NB4 (cell line): ENCODE measurements around the gene CBFA2T2.
"Not testable (repeated sequence)": the region's sequence is repeated elsewhere in the genome, so short reads cannot be mapped to it uniquely, and the experiment has no call there.

Experiments
- MYC ChIP-seq: IDR thresholded peaks from 2 replicates; pipeline ENCODE4 v1.6.1; 2011; ENCODE audit warnings: low read depth, low read length
- POLR2A ChIP-seq: IDR thresholded peaks from 2 replicates; pipeline ENCODE4 v1.6.1; 2011; ENCODE audit warnings: mild to moderate bottlenecking; ENCODE audit not compliant: insufficient read length; ENCODE audit errors: extremely low read depth
- TF ChIP-seq, protein P1 (sequence below): IDR thresholded peaks from one replicate; pipeline ENCODE4 v1.5.1; 2012; ENCODE audit warnings: low read depth, low read length
- TF ChIP-seq, protein P2 (sequence below): IDR thresholded peaks from 2 replicates; pipeline ENCODE4 v1.6.1; 2011; ENCODE audit warnings: low read depth, low read length

- not testable (repeated sequence) for TF ChIP-seq POLR2A, MYC
- TF ChIP-seq, protein P1, sequence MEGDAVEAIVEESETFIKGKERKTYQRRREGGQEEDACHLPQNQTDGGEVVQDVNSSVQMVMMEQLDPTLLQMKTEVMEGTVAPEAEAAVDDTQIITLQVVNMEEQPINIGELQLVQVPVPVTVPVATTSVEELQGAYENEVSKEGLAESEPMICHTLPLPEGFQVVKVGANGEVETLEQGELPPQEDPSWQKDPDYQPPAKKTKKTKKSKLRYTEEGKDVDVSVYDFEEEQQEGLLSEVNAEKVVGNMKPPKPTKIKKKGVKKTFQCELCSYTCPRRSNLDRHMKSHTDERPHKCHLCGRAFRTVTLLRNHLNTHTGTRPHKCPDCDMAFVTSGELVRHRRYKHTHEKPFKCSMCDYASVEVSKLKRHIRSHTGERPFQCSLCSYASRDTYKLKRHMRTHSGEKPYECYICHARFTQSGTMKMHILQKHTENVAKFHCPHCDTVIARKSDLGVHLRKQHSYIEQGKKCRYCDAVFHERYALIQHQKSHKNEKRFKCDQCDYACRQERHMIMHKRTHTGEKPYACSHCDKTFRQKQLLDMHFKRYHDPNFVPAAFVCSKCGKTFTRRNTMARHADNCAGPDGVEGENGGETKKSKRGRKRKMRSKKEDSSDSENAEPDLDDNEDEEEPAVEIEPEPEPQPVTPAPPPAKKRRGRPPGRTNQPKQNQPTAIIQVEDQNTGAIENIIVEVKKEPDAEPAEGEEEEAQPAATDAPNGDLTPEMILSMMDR, result not testable (repeated sequence)
- TF ChIP-seq, protein P2, sequence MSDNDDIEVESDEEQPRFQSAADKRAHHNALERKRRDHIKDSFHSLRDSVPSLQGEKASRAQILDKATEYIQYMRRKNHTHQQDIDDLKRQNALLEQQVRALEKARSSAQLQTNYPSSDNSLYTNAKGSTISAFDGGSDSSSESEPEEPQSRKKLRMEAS, result not testable (repeated sequence)
Observed at GRCh38 chr20:33646959-33647602, 157.2 kb downstream of the CBFA2T2 start.
